NCI-H82 (cell line): ENCODE results near the gene XRCC6.
A peak's percentile ranks its signal among the peaks of the same experiment; 100 is the strongest.
"Not testable (repeated sequence)": the region's sequence is repeated elsewhere in the genome, so short reads cannot be mapped to it uniquely, and the experiment has no call there.

Experiments used
- DNase-seq: peaks from one replicate; lab custom pipeline; 2025; lab: John Stamatoyannopoulos, UW

The XRCC6 gene

DNA sequence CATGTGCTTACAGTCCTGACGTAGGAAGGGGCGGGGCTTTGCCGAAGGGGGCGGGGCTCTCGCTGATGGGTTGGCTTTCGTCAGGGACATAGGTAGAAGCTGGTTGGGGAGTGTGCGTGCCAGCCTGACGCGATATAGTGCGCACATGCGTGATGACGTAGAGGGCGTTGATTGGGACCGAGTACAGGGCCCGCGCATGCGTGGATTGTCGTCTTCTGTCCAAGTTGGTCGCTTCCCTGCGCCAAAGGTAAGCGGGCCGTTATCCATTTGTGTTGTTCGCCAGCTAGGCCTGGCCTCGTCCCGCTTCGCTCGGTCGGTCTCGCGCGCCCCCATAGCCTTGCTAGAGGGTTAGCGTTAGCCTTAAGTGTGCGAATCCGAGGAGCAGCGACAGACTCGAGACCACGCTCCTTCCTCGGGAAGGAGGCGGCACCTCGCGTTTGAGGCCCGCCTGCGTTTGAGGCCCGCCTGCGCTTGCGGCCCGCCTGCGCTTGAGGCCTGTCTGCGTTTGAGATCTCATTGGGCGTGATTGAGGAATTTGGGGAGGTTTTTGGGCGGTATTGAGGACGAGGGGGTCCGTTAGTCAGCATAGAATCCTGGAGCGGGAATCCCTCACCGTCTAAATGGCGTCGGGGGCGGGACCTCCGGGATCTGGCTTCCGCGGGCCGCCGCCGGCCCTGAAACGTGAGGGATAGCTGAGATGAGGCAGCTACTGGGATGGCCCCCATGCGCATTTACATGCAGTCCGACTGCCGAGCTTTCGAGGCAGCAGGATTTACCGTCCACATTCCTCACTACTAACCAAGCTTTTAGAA lies at the start of gene XRCC6:
Gene XRCC6 (plus strand): TSS at position 197 of the 812 bp plus-strand sequence. CDS start 710 bp downstream, outside the sequence.
- peak; percentile 99 for DNase-seq

DNA sequence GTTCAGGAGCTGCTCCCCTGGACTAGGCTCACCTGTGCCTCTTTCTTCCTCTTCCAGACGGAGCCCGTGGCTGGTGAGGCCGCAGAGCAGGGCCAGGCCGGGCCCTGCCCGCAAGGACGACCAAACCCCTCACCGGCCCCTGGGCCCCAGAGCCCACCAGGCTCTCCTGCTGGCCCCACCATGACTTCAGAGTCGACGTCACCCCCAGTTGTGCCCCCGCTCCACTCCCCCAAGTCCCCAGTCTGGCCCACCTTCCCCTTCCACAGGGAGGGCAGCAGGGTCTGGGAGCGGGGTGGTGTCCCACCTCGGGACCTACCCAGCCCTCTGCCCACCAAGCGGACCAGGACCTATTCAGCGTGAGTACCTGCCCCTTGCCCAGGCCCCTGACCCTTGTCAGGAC lies 49.3 kb upstream of the XRCC6 start:
- DNase-seq = no peak

DNA sequence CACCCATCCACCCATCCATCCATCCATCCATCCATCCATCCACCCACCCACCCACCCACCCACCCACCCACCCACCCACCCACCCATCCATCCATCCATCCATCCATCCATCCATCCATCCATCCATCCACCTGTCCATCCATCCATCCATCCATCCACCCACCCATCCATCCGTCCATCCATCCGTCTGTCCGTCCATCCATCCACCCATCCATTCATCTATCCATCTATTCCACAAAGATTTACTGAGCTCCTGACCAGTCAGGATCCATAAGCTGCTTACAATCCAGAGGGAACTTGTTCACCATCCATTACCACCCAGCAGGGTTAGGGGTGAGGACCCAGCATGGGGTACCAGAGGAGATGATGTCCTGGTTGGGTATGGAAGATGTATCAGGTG lies 48.8 kb upstream of the XRCC6 start:
- DNase-seq = not testable (repeated sequence)

DNA sequence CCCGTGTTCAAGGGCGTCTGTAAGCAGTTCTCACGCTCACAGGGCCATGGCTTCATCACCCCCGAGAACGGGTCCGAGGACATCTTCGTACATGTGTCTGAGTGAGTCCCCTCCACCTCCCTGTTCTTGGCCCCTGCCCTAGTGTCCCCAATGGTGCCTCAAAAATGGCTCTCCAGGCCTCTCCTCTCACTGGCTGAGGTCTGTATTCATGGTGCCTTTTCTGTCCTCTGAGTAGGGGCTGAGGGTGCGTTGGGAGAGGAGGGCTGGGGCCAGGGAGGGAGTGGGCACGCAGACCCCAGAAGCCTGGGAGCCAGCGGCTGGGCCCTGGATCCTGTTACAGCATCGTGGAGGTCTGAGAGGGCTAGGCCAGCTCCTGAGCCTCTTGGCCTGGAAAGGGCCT lies 47.4 kb upstream of the XRCC6 start:
- DNase-seq = no peak

DNA sequence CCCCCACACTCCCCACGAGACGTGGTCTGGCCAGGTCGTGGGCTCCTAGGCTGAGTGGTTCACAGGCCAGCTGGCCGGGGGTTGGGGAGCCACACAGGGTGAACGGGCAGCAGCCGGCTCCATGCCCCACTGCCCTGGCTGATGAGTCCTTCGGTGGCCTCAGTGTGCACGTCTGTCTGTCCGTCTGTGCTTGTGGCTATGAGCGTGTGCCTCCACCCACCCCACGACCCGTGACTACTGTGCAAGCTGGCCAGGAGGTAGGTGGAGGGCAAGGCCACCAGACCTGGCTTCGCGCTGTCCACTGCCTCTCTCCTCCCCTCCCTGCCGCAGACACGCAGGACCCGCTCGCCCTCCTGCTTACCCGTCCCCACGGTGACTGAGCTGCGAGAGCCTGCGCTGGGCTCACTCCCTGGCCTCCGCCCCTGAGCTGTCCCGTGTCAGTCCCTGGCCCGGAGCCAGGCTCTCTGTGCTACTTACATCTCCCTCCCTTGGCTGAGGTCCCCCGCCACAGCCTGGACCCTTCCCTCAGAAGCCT lies 46.2 kb upstream of the XRCC6 start:
- no peak for DNase-seq

DNA sequence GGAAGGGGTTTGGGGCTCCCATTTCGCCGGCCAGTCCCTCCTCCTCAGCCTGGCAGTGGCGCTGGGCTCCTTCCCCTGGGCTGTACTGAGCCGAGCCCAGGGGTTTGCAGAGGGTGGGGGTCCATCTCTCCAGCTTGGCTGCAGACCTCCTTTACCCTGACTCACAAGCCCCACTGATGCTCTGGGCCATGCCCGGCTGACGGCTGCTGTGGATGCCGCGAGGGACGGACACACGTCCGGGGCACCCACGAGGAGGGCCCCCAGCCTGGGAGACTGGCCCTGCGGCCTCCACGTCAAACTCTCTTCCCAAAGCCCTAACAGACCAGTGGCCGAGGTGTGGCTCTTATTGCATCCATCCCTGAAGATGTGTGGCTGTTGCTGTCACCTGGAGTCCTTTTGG lies 45.6 kb upstream of the XRCC6 start:
- DNase-seq = no peak

DNA sequence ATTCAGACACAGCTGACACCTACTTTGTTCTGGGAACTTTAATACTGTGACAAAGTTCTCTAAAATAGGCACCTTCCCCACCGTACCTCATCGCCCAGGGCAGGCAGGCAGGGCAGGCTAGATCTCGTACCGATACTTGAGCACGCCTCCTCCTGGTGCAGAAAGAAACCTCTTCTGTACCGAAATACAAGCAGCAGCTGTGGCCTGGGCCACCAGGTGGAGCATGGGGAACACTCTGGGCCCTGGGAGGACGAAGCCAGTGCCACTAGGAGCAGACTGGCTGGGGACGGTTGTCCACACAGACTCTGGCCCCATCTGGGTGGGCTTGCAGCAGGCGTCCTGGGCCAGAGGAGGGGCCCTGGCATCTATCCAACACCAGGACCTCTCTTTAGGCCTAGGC lies 44.2 kb upstream of the XRCC6 start:
- peak; percentile 85 for DNase-seq

DNA sequence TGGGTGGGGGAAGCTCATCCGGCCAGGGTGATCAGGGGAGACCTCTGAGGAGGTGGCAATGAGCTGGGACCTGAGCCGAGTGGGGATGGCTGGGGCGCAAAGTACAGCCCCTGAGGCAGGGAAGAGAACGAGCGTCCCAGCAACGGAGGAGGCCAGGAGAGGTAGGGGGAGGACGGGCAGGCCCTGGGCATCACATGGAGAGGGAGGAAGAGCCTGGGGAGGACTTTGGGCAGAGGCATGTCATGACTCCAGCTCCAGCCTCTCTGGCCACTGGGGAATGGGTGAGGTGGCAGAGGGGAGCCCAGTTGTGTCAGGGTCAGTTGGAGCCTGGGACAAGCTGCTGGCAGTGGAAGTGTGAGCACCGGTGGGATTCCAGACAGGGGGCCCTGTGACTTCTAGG lies 43.0 kb upstream of the XRCC6 start:
- DNase-seq = no peak

DNA sequence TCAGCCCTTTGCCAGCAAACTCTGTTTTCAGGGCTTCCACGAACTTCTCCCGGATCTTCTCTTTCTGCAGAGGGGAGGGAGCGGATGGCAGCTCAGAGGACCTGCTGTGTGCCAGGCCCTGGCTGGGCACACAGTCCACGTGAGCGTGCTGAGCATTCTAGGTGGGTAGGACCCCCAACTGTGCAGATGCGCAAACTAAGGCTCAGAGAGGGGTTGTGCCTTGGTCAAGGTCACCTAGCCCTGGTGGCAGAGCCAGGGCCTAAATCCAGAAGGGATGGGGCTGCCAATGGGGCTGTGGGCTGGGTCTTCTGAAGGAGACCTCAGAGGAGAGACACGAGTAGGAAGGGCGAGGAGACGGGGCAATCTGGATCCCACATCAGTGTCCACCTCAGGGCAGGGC lies 42.3 kb upstream of the XRCC6 start:
- DNase-seq = no peak

DNA sequence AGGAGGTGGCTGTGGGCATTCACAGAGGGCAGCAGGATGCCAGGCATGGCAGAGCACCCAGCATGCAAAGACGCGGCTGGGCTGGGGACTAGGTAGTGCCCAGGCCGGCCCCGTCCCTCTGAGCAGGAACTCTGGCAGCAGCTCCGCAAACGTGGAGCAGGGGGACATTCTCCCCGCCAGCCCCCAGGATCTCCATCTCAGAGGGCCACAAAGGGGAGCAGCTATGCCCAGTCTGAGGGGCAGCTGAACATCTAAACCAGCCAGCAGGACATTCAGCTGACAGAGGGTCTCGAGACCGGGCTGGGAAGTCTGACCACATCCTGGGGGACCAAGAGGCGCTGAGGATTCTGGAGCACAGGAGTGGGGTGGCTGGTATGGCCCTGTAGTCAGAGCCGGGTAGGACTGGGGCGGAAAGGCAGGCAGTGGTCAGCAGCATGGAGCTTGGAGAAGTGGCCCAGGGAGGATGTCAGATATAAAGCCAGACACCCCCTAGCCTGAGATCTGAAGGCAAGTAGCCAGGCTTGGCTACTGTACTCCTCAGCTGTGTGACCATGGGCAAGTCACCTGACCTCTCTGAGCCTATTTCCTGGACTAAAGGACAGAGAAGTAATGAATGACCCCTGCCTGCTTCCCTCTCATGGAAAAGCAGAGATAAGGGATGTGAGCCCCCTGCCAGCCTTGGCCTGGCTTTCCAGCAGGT lies 41.6 kb upstream of the XRCC6 start:
- no peak for DNase-seq

DNA sequence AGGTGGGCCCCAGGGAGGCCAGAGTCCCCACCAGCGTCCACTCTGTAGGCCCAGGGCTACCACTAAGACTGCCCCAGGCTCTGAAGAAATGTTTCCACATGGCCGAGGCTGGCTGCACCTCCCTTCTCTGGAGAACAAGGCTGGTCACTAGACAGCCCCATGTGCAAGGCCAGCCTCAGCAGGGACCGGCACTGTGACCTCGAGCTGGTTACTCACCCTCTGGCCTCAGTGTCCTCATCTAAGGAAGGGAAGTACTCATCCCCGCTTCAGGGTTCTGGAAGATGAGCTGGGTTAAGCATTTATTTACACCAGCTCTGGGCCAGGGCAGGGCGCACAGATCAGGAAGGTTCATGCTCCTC lies 41.1 kb upstream of the XRCC6 start:
- DNase-seq = no peak

DNA sequence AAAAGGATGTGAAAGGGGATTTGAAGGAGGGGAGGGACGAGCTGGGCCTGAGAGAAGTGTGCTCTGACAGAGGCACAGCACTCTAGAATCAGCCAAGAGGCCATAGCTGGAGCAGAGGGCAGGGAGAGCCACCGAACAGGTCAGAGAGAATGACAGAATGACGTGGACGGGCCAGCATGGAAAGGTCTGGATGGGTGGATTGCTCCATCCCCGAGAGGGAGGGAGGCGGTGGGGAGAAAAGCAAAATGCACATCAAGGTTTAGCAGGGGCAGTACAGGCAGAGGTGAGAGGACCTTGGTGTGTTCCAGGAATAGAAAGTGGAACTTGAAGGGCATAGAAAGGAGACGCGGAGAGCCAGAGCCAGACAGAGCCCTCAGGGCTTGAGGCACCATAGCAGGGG lies 38.4 kb upstream of the XRCC6 start:
- DNase-seq = no peak

DNA sequence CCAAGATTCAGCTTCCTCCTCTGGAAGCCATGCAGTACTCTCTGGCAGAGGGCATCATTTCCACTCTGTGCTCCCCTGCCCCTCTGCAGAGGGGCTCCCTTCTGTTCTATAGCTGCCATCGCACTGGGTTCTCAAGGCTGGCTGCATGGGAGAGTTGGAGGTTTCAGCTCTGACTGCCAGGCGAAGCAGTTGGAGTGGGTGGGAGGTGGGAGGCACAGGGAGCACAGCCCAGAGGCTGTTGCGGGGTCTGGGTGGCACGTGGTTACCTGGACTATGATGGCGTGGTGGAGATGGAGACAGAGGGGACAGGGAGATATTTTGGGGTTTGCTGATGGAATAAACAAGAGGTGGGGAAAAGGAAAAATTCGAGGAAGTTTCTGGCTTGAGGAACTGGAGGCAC lies 36.2 kb upstream of the XRCC6 start:
- no peak for DNase-seq

DNA sequence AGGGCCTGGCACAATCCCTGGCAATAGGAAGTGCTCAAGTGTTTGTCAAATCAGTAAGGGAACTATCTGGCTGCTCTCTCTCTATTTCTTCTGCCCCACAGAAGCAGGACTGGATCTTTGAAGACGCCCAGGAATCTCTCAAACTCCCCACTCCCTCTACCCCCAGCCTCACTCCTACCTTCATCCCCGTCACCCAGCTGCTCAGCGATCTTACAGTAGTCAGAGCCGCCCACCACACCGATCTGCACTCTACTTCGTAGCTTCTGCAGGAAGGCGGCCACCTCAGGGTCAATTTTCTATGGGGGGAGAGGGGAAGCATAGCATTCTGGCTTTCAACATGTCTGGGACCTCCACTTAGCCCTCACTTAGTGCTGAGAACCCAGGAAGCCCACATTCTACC lies 35.2 kb upstream of the XRCC6 start:
- no peak for DNase-seq

DNA sequence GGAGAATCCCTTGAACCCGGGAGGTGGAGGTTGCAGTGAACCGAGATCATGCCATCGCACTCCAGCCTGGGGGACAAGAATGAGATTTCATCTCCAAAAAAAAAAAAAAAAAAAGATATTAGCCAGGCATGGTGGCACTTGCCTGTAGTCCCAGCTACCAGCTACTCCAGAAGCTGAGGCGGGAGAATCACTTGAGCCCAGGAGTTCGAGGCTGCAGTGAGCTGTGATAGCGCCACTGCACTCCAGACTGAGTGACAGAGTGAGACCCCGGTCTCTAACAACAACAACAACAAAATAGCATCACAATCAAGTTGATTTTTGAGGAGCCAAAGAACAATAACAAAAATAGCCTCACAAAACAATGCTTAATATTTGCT lies 33.8 kb upstream of the XRCC6 start:
- no peak for DNase-seq

DNA sequence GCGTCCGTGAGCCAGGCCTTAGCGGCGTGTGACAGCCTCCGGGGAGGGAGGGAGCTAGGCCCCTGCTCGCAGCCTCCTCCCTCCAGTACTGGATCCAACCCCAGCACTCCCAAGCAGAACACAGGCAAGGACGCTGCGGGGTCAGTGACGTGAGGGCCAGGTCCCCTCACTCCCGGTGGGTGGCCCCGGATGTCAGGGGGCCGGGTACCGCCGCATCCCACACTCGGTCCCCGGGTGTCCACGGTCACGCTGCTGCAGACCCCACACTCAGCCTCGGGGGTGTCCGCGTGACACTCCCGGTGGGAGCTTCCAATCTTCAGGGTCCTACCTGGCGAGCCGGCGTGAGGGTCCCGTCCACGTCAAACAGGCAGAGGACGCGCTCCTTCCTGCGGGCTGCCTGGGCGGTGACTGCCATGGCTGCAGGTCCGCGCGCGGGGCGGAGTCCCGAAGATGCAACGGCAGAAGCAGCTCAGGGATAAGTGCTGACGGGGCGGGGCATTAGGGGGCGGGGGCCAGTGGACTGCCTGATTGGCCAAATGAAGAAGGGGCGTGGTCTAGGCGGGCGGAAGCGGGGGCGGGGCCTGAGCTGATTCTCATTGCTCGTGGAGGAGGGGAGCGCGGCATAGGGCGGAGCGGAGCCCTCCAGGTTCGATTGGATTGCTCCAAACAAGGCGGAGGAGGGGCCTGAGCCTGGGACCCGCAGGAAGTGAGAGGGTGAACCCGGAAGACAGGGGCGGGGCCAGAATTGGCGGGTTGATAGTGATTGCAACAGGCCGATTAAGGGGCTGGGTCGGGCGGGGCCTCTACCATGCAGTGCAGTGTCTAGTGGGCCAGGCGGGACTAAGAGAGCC lies 31.5 kb upstream of the XRCC6 start, which contains the start of gene PMM1:
Gene PMM1 (minus strand): TSS at position 450 of the 851 bp plus-strand sequence. CDS start 35 bp downstream, at position 415.
- peak; percentile 100 for DNase-seq

DNA sequence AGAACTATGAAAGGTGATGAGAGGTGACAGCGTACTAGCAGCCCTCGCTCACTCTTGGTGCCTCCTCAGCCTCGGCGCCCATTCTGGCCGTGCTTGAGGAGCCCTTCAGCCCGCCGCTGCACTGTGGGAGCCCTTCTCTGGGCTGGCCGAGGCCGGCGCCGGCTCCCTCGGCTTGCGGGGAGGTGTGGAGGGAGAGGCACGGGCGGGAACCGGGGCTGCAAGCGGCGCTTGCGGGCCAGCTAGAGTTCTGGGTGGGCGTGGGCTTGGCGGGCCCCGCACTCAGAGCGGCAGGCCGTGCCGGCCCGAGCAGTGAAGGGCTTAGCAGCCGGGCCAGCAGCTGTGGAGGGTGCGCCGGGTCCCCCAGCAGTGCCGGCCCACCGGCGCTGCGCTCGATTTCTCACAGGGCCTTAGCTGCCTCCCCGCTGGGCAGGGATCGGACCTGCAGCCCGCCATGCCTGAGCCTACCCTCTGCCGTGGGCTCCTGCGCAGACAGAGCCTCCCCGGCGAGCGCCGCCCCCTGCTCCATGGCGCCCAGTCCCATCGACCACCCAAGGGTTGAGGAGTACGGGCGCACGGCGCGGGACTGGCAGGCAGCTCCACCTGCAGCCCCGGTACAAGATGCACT lies 27.6 kb upstream of the XRCC6 start:
- DNase-seq = not testable (repeated sequence)

DNA sequence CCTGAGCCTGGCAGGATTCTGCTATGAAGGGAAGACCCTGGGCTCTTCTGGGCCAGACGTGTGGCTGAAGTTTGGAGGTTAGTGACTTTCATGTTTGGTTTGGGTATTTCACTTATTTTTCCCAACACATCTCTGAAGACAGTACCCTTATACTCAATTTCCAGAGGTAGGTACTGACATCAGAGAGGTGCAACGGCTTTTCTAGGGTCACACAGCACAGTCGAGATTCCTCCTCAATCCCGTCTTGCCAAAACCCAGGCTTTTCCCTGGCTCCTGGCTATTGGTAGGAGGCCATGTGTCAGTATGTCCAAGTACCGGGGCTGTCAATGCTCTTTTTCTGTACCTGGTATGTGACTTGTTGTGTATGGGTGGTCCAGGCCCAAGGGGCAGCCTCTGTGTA lies 25.4 kb upstream of the XRCC6 start:
- DNase-seq = no peak

DNA sequence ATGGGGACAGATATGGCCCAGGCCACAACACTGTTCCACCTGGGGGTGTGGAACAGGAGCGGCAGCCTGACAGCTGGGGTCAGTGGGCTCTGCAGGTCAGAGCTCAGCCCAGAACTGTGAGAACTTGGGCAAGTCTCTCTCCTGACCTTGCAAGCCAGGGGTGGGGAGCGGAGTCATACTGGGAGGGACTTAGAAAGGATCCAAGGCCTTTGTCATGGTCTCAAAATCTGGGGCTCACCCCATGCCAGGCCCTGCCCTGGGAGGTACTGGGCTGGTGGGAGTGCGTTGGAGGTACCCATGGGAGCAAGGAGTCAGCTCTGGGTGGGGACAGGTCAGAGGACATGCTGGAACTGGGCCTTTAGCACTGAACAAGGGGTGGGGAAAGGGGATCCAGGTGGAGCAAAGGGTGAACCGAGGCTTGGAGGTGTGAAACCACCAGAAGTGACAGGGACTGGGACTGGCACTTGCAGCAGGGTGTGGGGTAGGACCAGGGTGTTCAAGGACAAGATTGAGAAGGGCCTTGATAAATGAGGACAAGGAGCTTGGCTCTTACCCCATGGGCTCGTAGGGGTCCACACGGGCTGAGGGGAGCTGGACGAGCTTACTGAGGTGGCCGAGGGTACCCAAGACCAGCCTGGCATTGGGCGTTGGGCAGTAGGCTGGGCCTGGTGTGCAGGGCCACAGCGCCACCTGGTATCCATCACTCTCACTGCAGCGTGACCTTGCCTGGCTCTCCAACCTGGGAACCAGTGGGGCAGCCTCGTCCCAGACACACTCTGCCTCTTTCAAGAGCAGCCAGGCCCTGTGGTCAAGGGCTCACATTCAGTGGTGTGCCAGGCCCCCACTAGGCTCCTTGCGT lies 24.1 kb upstream of the XRCC6 start:
- DNase-seq = peak; percentile 58

DNA sequence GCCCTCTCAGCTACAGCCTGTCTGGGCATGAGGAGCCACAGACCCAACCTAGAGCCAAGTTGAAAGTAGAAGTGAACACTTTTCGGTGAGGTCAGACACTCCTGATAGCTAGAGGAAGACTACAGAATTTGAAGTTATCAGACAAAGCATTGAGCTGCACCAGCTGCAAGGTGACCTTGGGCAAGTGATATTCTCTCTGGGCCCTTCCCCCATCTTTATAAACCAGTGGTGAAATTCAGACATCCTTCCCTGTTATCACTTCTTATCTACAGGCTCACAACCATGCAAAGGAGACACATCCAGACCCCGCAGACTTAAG lies 23.5 kb upstream of the XRCC6 start:
- no peak for DNase-seq

DNA sequence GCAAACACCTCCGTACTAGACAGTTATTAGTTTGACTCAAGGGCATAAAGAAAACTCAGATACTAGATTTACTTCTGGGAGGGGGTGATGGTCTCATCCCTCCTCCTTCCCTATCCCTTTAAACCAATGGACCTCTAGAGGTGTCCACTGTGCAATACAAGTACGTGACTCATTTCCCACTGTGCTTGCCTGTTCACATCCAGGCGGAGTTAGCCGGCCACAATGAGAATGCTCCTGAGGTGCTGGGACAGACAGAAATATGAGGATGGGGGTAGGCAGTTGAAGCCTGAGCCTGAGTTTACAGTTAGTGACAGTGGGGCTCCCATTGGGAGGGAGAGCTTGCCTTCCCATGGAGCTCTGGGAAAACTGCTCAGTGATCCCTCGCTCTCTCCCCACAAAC lies 23.0 kb upstream of the XRCC6 start:
- DNase-seq = no peak
